ENCODE data around the gene DUSP22.
"Not testable (repeated sequence)": the region's sequence is repeated elsewhere in the genome, so short reads cannot be mapped to it uniquely, and the experiment has no call there.

Gene DUSP22

DNA sequence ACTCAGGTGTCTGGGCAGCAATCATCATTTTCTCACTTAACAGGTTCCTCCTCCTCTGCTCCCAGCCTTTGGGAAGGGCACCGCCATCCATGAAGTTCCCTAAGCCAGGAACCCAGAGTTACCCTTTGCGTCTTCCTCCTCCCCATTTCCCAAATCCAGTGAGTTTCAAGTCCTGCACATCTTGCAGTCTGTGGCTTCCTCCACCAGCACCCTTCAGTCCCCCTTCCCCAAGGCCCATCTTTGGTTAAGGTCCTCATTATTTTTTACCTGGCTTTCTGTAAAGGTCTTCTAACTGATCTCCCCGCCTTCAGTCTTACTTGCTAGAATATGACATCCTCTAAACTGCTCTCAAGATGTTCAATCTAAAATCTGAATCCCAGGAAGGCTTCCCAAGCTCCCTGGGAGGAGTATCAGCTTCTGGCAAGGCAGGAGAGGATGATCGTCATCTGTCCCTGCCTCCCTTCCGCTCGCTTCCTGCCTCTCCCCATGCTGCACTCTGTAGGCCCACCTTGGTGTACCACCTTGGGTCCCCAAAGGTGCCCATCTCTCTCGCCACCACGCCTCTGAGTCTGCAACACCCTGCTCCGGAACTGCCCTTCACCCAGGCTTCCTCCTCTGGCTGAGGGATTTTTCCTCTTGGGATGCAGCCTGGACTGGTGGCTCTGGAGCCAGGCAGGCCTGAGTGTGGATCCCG is 11.4 kb upstream of the DUSP22 start:
- DNase-seq (ENCODE audit: low read depth) = no peak

DNA sequence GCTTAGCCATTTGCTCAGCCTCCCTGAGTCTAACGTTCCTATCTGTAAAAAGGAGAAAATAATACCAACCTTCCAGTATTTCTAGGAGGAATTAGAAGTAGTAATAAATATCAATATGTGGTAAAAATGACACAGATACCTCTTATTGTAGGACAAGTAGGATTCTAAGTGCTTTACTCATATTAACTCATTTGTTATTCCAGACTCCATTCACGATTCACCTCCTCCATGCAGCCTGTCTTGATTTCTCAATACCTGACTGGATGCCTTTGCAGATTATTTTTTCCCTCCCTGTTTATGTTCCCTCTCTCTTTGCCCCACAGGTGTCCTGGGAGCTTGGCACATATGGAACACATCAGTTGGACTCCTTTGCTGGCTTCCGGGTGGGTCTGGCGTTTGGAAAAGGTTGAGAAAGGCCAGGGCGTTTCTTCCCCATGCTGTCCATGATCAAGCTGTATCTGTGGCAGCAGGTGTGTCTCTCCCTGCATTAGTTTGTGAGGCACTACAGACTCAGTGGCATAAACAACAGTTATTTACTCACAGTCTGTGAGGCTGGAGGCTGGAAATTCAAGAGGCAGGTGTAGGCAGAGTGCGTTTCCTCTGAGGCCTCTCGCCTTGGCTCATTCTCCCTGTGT is 10.7 kb upstream of the DUSP22 start:
- no peak for DNase-seq (ENCODE audit: low read depth)

DNA sequence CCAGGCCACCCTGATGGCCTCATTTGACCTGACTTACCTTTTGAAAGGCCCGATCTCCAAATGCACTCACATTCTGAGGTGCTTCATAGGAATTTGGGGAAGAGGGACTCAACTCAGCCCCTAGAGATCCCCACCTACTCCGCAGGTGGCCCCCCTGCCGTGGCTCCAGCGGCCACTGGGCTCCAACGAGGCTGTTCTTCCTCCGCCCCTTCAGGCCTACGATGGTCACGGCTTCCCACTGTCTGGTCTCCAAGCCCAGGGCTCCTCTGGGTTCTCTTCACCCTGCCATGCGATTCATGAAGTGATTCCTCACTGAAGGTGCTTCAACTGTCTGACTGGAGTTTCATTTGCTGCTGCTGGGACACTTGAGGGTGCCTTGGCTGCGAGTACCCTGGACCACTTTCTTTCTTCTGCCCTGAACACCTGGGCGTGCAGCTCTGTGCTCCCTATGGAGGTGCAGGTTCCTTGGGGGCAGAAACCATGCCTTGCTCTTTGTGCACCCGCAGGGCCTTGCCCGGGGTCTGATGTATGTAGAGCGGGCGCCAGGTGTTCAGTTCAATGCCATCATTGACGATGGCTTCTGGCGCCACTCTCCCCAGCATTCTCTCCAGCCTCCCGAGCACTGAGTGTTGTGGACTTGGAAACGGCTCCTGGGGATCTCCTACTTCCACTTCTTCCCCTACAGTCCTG is 10.0 kb upstream of the DUSP22 start:
- DNase-seq (ENCODE audit: low read depth) = no peak

DNA sequence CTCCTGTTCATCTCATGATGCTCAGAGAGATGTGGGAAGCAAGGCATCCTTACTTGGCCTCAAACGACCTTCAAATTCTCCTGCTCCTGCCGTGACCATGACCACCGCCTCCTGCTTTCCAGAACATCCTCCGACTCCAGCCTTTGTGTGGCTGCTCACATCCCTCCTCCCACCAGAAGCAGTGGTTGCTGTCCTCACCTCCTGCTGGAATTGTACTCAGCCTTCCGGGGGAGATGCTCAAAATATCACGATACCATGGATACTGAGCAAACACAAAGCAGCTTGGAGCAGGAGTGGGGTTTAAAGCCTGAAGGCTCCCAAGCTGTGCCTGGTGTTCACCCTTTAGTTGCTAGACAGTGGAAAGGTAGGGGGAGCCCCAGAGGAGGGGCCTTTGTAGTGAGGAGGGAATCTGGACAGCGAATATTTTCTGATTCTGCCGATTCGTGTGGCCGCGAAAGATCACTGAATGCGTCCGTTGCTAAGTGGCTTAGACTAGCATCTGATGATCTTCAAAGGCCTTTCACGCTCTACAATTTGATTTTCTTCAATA is 9.3 kb upstream of the DUSP22 start:
- no peak for DNase-seq (ENCODE audit: low read depth)

DNA sequence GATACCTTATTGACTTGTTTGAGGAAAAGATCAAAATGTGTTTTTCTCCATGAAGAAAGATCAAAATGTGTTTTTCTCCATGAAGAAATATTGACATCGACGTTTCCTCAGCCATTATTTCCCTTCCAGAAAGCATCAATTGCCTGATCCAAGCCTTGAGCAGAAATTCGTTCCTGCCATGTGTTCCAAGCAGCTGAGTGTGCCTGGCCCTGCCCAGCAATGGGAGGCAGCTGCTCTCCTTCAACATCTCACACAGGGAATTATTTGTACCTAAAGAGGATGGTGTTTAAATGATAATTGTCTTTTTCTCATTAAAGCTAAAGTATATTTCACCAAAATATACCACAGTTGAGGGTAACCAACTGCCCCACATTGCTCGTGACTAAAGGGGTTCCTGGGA is 7.8 kb upstream of the DUSP22 start:
- DNase-seq (ENCODE audit: low read depth) = no peak

DNA sequence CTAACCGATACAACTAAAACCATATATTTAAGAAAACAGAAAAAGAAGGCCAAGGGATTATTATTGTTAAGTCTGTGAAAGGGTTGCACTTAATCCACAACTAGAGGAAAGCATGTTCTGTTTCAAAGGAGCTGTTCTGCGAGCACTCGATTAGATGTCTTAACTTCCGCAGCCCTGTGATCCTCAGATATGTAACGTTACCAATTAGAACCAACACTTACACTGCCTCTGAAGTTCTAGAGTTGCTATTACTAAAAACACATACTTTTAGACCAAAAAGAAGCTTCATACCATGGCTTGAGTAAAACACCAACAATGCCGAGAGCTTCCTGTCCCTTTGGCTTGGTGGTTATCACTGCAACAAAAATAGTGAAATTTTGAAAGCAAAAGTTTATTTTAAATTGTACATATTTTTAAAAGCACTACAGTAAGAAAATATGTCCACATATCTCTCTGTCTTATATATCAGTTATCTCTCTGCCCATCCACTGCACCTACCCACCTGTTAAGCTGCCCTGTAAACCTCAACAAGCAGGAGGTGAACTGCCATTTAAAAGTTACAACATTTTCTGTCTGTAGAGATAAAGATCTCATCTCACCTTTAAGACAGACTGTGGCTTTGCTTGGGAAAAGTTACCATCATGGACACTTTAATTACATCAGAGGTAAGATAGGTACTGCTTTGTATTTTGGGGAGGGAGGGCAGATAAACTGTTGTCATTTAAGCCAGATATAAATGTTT is 7.1 kb upstream of the DUSP22 start:
- DNase-seq (ENCODE audit: low read depth) = no peak

DNA sequence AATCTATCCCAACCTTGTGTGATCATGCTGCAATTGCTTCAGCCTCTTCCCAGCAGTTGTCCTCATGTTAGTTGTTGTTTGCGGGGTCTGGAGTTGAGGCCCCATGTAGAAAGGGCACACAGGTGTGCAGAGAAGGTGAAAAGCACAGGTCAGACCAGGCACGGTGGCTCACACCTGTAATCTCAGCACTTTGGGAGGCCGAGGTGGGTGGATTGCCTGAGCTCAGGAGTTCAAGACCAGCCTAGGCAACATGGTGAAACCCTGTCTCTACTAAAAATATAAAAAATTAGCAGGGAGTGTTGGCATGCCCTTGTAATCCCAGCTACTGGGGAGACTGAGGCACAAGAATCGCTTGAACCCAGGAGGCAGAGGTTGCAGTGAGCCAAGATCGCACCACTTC is 6.4 kb upstream of the DUSP22 start:
- not testable (repeated sequence) for DNase-seq (ENCODE audit: low read depth)

DNA sequence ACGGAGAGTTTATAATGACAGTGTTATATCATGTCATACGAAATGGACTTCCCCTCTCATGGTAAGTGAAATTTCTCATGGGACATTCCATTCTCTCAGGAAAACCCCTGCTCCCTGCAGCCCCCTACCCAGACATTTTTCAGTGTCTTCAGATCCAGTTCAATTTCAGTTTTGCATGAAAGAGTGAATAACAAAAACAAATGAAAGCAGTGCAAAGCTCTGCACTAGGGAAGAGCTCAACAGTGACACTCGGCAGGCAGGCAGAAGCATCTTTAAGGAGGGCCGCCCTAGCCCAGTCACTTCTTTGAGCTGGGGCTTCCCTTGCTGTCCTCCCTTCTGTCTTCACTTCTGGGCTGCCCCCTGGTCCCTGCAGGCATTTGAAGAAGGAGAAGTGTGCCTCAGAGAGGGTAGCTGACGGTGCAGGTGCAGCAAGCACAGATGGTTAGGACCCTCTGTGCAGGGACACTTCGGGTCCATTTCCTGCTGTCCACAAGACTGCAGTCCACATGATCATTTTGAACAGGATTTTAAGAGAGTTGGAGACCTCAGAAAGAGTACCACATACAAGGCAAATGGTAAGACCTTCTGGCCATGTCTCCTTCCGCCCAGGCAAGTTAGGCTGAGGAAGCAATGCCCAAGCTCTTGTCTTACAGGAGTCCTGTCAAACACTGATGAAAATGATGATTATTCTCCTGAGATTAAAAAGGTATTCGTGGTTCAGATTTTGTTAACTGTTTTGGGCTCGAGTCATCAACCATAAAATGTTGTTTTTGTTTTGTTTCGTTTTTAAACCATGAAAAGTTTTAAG is 5.4 kb upstream of the DUSP22 start:
- DNase-seq (ENCODE audit: low read depth) = no peak

DNA sequence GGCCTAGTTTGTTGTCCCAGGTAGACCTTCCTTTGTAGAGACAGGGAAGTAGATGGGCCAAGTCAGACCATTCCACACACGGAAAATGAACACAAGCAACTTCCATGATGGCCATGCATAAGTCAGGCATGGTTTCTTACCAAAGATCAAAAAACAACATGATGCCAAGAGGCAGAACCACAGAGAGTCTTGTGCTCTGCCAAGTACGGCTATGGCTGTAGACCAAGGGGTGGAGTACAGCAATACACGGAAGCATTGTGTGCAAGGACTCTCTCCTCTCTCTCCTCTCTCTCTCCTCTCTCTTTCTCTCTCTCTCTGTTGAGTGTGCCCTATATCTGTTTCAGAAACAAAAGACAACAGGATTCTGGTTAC is 4.8 kb upstream of the DUSP22 start:
- DNase-seq (ENCODE audit: low read depth) = no peak

DNA sequence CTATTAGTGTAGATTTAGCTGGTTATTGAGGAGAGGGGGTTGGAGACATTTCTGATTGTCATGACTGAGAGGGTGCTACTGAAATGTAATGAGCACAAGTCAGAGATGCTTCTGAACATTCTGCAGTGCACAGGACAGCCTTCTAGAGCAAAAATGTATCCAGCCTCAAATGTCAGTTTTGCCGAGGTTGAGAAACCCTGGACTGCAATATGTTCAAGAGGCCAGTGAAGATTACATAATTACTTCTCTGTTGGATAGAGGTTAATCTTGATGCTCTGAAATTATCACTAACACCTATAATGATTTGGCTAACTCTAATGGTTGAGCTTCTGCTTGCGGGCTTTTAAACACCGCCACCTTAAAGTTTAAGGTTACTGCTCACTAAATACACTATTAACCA is 3.4 kb upstream of the DUSP22 start:
- no peak for DNase-seq (ENCODE audit: low read depth)

DNA sequence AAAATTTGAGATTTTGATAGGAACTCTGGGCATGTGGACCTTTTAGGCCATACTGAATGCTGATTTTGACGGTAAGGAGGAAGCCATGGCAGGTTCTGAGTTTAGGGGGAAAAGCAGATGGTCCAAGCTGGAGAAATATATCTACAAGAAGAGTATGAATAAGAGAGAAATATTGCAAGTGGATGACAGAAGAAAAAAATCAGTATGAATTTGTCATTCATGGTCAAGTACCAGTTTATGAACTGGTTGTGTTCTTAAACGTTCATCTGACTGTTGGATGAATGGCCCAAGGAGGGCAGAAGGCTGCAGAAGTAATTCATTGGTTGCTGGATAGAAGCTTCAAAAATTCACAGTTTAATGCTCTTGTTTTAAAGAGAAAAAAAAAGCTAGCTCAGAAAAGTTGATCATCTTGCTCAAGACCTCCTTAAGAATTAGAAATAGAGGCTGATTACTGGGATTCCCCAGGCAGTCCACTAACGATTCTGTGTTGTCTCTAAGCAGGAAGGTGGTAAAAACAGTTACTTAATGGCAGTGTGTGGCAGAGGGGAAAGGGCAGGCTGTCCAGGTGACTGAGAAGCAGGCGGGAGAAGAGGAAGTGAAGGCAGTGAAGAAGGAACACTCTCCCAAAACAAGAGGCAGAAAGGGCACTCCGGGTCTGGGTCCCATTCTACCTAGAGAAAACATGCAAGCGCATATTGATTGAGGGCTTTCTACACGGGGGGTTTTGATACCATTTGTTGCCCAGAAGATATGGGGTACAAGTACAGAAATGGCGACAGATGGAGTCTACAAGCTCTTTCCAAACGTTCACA is 2.0 kb upstream of the DUSP22 start:
- DNase-seq (ENCODE audit: low read depth) = no peak

DNA sequence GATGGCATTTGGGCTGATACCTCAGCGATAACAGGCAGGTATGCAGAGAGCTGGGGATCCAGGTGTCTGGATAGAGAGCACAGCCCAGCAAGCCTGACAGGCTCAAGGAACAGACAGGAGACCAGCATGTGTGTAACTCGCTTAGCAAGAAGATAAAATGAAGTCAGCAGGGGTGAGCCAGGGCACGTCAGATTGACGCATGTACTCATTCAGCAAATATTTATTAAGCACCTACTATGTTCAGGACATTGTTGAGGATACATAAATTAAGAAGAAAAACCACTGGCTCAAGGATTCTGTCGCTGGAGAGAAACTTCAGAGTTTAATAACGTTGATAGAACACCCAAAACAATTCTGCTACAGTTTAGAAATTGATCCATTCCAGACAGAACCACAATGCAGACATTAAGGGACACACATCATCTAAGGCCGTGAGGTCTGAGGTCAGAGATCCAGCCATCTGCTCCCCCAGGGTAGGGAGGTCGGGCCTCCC is 1.0 kb upstream of the DUSP22 start:
- no peak for DNase-seq (ENCODE audit: low read depth)

DNA sequence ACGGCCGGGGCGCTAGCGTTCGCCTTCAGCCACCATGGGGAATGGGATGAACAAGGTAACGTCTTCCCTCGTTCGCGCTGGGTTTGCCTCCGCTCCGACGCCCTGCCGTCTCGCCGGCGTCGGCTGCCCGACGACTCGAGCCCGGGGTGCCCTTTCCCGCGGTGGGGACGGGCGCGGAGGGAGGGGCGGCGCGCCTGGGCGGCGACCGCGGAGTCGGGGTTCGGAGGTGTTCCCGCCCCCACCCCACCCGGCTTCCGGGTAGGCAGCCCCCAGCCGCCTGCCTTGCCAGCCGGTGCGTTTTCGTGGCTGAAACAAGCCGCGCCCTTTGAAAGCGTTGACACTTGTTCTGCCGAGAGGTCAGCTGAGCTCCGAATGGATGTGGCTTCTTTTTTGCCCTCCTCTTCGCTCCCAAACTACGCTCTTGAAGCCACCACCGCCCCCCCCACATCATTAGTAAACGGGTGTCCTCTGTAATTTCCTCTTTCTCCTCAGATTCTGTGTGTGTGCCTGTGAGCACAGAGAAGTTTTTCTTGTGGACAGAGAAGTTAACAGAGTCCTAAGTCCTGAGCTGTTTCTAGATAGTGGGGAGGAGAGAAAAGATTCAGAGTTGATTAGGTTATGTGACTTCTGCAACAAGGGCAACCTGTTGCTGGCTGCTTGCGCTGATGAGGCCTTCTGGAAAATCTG is 362 bp downstream of the DUSP22 start:
- peak; percentile 77 for DNase-seq (ENCODE audit: low read depth)

DNA sequence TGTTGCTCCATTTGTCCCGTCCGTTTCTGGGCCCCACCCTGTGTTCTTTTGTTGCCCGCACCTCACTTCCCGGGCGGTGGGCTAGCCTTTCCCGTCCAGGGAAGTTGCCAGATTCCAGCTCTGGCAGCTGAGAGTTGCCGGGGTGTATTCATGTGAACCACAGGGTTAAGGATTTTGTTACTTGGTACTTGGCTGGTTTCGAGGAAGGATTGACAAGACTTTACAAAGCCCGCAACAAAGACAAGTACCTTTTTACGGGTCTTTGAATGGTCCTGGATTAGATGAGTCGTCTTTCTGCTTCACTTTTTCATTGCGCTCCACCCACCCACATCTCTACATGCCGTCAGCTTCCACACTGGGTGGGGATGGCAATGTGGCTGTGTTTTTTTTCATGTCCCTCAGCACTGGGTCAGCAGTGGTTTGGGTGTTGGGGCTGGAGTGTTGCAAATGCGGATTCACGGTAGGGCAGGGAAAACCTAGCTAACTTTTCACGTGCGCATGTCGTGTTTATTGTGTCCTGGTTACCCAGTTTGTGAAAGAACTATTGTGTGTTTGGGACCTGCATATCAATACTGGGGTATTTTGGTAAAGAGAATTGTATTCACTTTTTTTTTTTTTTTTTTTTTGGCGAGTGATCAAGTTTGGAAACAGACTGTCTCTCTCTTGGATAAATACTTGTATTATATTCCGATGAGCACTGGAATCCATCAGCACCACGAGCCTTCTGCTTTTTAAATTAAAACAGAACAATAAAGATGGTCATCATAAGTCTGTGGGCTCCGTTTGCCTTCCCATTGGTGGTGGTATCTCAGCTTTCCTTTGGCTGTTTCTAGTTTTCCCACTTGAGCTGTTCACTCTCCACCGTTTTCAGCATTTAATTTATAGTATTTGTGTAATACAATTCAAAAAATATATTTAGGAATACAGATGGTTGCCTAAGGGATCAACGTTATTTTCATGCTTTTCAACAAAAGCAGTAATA is 1.2 kb downstream of the DUSP22 start:
- DNase-seq (ENCODE audit: low read depth) = no peak

DNA sequence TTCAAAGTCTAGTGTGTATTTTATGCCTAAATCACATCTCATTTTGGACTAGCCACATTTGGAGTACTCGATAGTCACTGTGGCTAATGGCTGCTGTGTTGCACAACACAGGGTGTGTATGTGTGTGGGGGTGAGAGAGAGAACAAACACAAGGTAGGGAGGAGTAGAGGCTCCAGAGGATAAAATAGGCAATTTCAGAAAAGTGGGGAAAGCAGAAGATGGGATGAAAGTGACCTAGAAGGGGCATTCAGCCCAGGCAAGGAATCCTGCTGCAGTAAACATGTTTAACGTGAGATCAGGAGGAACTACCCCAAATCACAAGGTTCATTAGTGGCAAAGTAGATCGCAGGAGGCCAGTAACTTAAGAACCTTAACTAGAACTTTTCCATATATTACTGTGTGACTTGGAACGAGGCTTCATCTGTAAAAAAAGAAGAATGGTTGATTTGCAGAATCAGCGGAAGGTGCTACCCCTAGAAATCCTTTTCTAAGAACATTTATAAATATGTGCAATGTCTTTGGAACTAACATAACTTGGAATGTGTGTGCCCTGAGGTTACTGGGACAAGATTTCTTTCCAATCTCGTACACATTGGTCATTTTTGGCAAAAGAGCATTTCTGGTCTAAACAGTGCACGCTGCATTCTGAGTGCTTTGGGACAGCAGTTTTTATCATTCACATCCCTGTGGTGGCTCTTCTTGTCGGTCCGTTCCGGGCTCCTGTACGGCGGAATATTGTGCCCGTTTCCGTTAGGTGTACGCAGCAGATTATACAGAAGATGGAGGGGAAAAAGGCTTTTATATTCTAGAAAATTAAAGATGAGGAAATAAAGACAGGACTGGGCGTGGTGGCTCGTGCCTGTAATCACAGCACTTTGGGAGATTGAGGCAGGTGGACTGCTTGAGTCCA is 2.6 kb downstream of the DUSP22 start:
- no peak for DNase-seq (ENCODE audit: low read depth)

DNA sequence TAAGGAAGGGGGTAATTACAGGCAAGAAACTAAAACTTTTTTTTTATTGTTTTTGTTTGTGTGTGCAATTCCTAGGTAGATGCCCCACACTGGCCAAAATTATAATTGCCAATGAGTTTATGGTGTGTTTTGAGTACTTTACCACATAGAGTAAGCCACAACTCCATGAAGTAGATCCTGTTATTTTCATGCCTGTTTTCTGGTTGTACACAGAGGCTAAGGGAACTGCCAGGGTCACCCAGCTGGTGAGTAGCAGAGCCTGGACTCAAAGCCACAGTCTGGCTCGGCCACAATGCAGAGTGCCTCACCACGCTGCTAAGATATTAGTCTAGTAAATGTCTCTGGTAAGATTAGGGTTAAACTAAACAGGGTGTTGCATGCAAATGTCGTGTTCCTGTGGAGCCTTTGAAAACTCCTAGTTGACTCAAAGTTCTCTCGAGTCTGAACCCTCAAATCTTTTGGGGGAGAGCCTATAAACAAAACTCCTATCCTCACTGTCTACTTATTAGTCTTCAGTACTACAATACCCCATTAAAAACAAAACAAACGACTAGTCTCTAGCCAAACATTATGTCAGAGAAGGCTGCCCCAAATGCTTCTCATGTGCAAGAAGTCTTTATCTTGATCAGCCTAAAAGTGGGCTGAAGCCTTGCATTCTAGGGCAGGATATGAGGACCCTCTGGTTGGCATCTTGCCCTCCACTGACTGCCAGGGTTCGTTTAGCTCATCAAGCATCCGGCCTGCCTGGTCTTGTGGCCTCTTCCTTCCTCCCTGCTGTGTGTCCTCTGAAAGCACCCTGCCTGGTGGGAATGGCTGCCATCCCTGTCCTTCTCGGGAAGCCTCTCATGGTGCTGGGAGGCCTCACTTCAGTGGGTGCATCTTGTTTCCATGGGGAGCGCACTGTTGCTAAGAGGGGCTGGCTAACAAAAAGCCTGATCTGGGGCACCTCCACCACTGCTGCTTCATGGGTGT is 4.2 kb downstream of the DUSP22 start:
- DNase-seq (ENCODE audit: low read depth) = no peak

All from T-helper 22 cell (primary cell).